Neural cell (in vitro differentiated cells): ENCODE results near the gene MARF1. TPM values are rescaled to one million over a fixed set of nuclear protein-coding genes. Genes with fewer than 3 reads are reported as not detected.
"Not testable (repeated sequence)": the region's sequence is repeated elsewhere in the genome, so short reads cannot be mapped to it uniquely, and the experiment has no call there.

Experiments
- H2AFZ ChIP-seq: fragments of 200-600, 300-800 bp; sonication (generic), shearing (Covaris generic); 2 replicates; pipeline ENCODE4 v1.6.0; 2014; ENCODE audit warnings: low read depth, mild to moderate bottlenecking, antibody characterized with exemption, low read length, moderate library complexity
- H3F3A ChIP-seq: fragments of 200-600 bp; shearing (Covaris generic); 2 replicates; pipeline ENCODE4 v1.6.1; 2016; ENCODE audit warnings: mild to moderate bottlenecking, moderate library complexity, mixed read lengths, antibody characterized with exemption, low read length; ENCODE audit not compliant: insufficient read depth, poor library complexity, severe bottlenecking
- H3K27ac ChIP-seq: fragments of 200-600, 300-800 bp; sonication (generic), shearing (Covaris generic); 2 replicates; pipeline ENCODE4 v1.5.1; 2014; ENCODE audit warnings: mild to moderate bottlenecking, low read length, moderate library complexity
- H3K27me3 ChIP-seq: fragments of 300-800, 200-600 bp; sonication (generic), shearing (Covaris generic); 2 replicates; pipeline ENCODE4 v1.6.0; 2014; ENCODE audit warnings: mild to moderate bottlenecking, low read depth, low read length, moderate library complexity; ENCODE audit not compliant: insufficient read depth
- H3K36me3 ChIP-seq: fragments of 300-800, 200-600 bp; sonication (generic), shearing (Covaris generic); 2 replicates; pipeline ENCODE4 v1.5.1; 2014; ENCODE audit warnings: mild to moderate bottlenecking, antibody characterized with exemption, low read length, moderate library complexity; ENCODE audit not compliant: insufficient read depth
- H3K4me2 ChIP-seq: fragments of 300-800, 200-600 bp; sonication (generic), shearing (Covaris generic); 2 replicates; pipeline ENCODE4 v1.6.0; 2014; ENCODE audit warnings: mild to moderate bottlenecking, low read length
- H3K4me3 ChIP-seq: fragments of 300-800, 200-600 bp; sonication (generic), shearing (Covaris generic); 2 replicates; pipeline ENCODE4 v1.5.1; 2014; ENCODE audit warnings: mild to moderate bottlenecking, low read length, moderate library complexity
- H3K79me2 ChIP-seq: fragments of 200-600 bp; shearing (Covaris generic); replicated peaks from 2 replicates; pipeline ENCODE4 v1.6.0; 2014; ENCODE audit warnings: mild to moderate bottlenecking, low read length, moderate library complexity; ENCODE audit not compliant: insufficient read depth
- H3K9ac ChIP-seq: fragments of 300-800, 200-600 bp; sonication (generic), shearing (Covaris generic); 2 replicates; pipeline ENCODE4 v1.6.1; 2016; ENCODE audit warnings: mild to moderate bottlenecking, low read length, mixed read lengths
- H3K9me2 ChIP-seq: fragments of 200-600 bp; shearing (Covaris generic); 2 replicates; pipeline ENCODE4 v1.6.1; 2016; ENCODE audit warnings: mild to moderate bottlenecking, low read length, mixed read lengths; ENCODE audit not compliant: insufficient read depth
- H3K9me3 ChIP-seq: fragments of 200-600, 300-800 bp; sonication (generic), shearing (Covaris generic); 2 replicates; pipeline ENCODE4 v1.6.1; 2016; ENCODE audit warnings: mild to moderate bottlenecking, mixed run types, low read length, moderate library complexity, mixed read lengths
- H4K20me1 ChIP-seq: fragments of 200-600 bp; shearing (Covaris generic); 2 replicates; pipeline ENCODE4 v1.6.1; 2016; ENCODE audit warnings: mild to moderate bottlenecking, mixed run types; ENCODE audit not compliant: insufficient read depth
- CTCF ChIP-seq: fragments of 450-650 bp; IDR thresholded peaks from 2 replicates; pipeline ENCODE4 v1.5.1; 2014; ENCODE audit warnings: antibody characterized with exemption, mild to moderate bottlenecking, moderate library complexity; ENCODE audit not compliant: poor library complexity, severe bottlenecking
- EP300 ChIP-seq: fragments of 450-650 bp; conservative IDR thresholded peaks from 2 replicates; pipeline ENCODE4 v1.6.1; 2014; ENCODE audit warnings: antibody characterized with exemption, mild to moderate bottlenecking, moderate library complexity; ENCODE audit not compliant: poor library complexity, severe bottlenecking
- EZH2 ChIP-seq: fragments of 200-600, 300-800 bp; shearing (Covaris generic), sonication (generic); IDR thresholded peaks from 2 replicates; pipeline ENCODE4 v1.6.1; 2014; ENCODE audit warnings: antibody characterized with exemption, low read length, borderline replicate concordance, mild to moderate bottlenecking; ENCODE audit not compliant: insufficient read depth, poor library complexity, severe bottlenecking
- MXI1 ChIP-seq: fragments of 450-650 bp; conservative IDR thresholded peaks from 2 replicates; pipeline ENCODE4 v1.6.1; 2014; ENCODE audit warnings: antibody characterized with exemption, mild to moderate bottlenecking; ENCODE audit not compliant: poor library complexity, severe bottlenecking
- POLR2AphosphoS5 ChIP-seq: IDR thresholded peaks from 2 replicates; pipeline ENCODE4 v1.6.1; 2012
- RAD21 ChIP-seq: fragments of 450-650 bp; conservative IDR thresholded peaks from 2 replicates; pipeline ENCODE4 v1.6.1; 2014; ENCODE audit warnings: antibody characterized with exemption, mild to moderate bottlenecking, moderate library complexity
- SMC3 ChIP-seq: fragments of 450-650 bp; conservative IDR thresholded peaks from 2 replicates; pipeline ENCODE4 v1.6.1; 2014; ENCODE audit warnings: antibody characterized with exemption, mild to moderate bottlenecking, moderate library complexity; ENCODE audit not compliant: poor library complexity
- TAF1 ChIP-seq: IDR thresholded peaks from 2 replicates; pipeline ENCODE4 v1.6.1; 2012; ENCODE audit warnings: low read depth
- polyA plus RNA-seq: library from polyadenylated mRNA; depleted of rRNA; stranded (reverse); fragments of >200 nt; gene quantifications from 2 replicates; pipeline ENCODE4 v1.2.3, GENCODE V29; 2014
- TF ChIP-seq, protein P1 (sequence below): IDR thresholded peaks from 2 replicates; pipeline ENCODE4 v1.6.1; 2012; ENCODE audit warnings: borderline replicate concordance

The MARF1 gene
- polyA plus RNA-seq, 1 donor from 2014 or later: 23.2 TPM

- Histone ChIP-seq H3F3A (no peaks in the 10 kb centered on the region), H3K9me3 (no peaks in the 10 kb centered on the region), H4K20me1 (no peaks in the 10 kb centered on the region), H3K4me3 (no peak overlapping the region), H3K9ac (no peak overlapping the region), H3K4me2 (no peak overlapping the region), H3K79me2 (no peaks in the 10 kb centered on the region), H3K27me3 (no peaks in the 10 kb centered on the region), H2AFZ (no peak overlapping the region), H3K36me3 (no peaks in the 10 kb centered on the region), H3K9me2 (no peaks in the 10 kb centered on the region), H3K27ac (no peak overlapping the region)
- TF ChIP-seq, protein P1, sequence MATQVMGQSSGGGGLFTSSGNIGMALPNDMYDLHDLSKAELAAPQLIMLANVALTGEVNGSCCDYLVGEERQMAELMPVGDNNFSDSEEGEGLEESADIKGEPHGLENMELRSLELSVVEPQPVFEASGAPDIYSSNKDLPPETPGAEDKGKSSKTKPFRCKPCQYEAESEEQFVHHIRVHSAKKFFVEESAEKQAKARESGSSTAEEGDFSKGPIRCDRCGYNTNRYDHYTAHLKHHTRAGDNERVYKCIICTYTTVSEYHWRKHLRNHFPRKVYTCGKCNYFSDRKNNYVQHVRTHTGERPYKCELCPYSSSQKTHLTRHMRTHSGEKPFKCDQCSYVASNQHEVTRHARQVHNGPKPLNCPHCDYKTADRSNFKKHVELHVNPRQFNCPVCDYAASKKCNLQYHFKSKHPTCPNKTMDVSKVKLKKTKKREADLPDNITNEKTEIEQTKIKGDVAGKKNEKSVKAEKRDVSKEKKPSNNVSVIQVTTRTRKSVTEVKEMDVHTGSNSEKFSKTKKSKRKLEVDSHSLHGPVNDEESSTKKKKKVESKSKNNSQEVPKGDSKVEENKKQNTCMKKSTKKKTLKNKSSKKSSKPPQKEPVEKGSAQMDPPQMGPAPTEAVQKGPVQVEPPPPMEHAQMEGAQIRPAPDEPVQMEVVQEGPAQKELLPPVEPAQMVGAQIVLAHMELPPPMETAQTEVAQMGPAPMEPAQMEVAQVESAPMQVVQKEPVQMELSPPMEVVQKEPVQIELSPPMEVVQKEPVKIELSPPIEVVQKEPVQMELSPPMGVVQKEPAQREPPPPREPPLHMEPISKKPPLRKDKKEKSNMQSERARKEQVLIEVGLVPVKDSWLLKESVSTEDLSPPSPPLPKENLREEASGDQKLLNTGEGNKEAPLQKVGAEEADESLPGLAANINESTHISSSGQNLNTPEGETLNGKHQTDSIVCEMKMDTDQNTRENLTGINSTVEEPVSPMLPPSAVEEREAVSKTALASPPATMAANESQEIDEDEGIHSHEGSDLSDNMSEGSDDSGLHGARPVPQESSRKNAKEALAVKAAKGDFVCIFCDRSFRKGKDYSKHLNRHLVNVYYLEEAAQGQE: no peak
- TF ChIP-seq RAD21 (no peak), EZH2 (no peak), TAF1 (no peak)
Observed at GRCh38 chr16:15672514-15673167, 29.7 kb upstream of the MARF1 start.

GRCh38 chr16:15672127-15672513 lies 29.2 kb upstream of the MARF1 start:
- not testable (repeated sequence) for H3K4me3 ChIP-seq, H3K9me2 ChIP-seq, H3F3A ChIP-seq, H3K9me3 ChIP-seq, H4K20me1 ChIP-seq, H3K27ac ChIP-seq, H2AFZ ChIP-seq, H3K79me2 ChIP-seq, H3K9ac ChIP-seq, H3K27me3 ChIP-seq, H3K4me2 ChIP-seq, H3K36me3 ChIP-seq

DNA sequence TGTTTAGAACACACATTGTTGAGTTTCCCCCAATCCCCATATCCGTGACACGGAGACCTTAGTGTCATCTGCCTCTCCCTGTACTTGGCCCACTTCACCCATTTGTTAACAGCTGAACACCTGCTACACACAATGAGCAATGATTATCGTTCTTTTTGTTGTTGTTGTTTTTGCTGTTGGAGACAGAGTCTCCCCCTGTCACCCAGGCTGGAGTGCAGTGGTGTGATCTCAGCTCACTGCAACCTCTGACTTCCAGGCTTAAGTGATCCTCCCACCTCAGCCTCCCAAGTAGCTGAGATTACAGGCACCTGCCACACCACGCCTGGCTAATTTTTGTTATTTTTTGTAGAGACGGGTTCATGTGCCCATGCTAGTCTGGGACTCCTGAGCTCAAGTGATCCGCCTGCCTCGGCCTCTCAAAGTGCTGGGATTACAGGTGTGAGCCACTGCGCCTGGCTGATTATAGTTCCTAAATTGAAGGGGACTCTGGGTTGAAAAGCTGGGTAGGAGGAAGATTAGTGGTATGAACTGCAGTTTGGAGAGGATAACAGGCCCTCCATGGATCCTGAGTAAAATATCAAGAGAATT lies 28.7 kb upstream of the MARF1 start:
- TF ChIP-seq, protein P1: no peak
- TF ChIP-seq SMC3: no peak
- no peak for TF ChIP-seq CTCF
- TF ChIP-seq RAD21: no peak
- TF ChIP-seq MXI1: no peak
- TF ChIP-seq EP300: no peak
- no peak for TF ChIP-seq TAF1
- TF ChIP-seq POLR2AphosphoS5: no peak
- no peak for TF ChIP-seq EZH2
- Histone ChIP-seq H3K9me2 (no peaks in the 10 kb centered on the region), H3K79me2 (no peaks in the 10 kb centered on the region), H3K4me3 (no peak overlapping the region), H3K36me3 (no peaks in the 10 kb centered on the region), H3F3A (no peaks in the 10 kb centered on the region), H3K27me3 (no peaks in the 10 kb centered on the region), H3K4me2 (no peak overlapping the region), H3K9me3 (no peaks in the 10 kb centered on the region), H3K9ac (no peak overlapping the region), H3K27ac (no peak overlapping the region), H4K20me1 (no peaks in the 10 kb centered on the region), H2AFZ (no peak overlapping the region)
